GM12873 (cell line): Measurements from ENCODE around the gene CCDC50.

Experiments used
- TF ChIP-seq, protein P1 (sequence below): IDR thresholded peaks from 2 replicates; pipeline ENCODE4 v1.5.1; 2012; ENCODE audit warnings: low read depth, mild to moderate bottlenecking, moderate library complexity, low read length, control low read depth; ENCODE audit not compliant: insufficient read depth; ENCODE audit errors: missing control alignments

Gene CCDC50

DNA sequence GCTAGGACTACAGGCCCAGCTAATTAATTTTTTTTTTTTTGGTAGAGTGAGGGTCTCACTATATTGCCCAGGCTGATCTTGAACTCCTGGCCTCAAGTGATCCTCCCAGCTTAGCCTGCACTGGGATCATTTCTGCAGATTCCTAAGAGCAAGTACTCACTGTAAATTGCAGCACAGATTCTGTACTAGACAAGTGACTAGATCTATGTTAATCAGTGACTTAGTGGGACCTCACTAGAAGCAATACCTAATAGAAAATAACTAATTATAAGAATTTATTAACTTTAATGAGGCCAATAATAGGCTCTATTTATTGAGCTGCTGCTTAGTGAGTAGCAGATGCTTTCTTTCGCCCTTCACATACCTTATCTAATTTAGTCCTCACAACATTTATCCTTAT is 11.8 kb downstream of the CCDC50 start:
- TF ChIP-seq, protein P1, sequence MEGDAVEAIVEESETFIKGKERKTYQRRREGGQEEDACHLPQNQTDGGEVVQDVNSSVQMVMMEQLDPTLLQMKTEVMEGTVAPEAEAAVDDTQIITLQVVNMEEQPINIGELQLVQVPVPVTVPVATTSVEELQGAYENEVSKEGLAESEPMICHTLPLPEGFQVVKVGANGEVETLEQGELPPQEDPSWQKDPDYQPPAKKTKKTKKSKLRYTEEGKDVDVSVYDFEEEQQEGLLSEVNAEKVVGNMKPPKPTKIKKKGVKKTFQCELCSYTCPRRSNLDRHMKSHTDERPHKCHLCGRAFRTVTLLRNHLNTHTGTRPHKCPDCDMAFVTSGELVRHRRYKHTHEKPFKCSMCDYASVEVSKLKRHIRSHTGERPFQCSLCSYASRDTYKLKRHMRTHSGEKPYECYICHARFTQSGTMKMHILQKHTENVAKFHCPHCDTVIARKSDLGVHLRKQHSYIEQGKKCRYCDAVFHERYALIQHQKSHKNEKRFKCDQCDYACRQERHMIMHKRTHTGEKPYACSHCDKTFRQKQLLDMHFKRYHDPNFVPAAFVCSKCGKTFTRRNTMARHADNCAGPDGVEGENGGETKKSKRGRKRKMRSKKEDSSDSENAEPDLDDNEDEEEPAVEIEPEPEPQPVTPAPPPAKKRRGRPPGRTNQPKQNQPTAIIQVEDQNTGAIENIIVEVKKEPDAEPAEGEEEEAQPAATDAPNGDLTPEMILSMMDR: no peak

DNA sequence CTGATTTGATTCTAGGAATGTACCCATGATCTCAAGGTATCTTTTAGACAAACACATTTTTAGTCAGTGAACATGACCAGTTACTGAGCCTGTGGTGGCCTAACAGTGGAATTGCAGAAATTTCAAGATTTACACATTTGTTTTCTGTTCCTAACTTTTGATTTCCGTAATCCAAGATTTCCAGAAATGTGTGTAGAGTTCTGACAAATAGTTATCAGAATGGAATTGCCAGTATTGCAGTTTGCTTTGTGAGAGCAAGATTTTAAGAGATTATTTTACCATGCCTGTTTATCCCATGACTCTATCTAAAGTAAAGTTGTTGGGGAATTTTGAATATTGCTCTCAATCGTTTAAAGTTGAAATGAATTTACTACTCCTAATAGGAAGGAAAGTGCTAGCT is 12.8 kb downstream of the CCDC50 start:
- TF ChIP-seq, protein P1: no peak

DNA sequence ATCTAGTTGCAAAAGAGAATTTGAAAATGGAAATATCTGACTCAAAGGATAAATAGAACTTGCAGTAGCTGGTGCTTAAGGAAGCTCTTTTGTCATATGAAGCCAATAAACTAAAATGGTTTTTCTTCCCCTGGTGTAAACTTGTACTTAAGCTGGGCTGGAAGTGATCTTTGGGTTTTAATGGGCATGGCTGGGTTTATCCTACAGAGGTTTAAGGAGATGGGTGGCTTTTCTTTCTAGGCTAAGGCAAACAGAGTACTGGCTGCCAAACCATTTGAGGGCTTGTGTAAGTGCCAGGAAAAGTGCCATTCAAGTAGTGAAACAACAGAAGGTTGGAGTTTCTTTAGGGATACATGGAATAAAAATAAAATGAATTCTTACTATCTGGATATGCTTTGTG is 13.2 kb downstream of the CCDC50 start:
- TF ChIP-seq, protein P1: no peak

DNA sequence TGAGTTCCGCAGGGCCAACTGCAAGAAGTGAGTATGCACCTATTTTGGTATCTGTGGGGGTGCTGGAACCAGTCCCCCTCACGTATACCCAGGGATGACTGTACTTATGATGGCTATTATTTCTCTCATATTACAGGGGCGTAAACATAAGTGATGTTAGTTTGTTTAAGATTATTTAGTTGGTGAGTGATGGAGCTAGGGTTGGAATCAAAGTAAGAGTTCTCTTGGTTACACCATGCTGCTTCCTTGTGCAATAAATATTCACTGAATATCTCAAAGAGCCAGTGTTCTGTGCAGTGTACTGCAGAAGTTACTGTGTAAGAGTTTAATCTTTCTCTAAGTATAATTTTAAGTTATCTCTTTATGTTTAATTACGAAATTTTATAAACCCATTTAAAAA is 13.9 kb downstream of the CCDC50 start:
- TF ChIP-seq, protein P1: no peak

DNA sequence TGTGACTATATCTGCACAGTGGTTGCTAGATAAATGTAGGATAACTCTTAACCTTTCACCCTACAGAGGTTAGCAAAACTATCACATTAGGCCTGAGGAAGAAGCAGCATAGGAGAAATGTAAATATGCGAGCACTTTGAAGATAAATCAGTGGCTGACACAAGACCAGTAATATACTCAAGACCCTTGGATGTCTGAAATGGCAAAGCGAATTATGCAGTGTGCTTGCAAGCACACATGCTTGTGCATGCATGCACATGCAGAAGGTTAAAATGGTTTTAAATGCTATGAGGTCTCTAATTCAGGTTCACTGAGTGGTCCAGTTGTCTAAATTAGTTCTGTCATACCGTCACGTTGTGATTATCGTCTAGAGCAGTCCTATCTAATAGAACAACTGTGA is 14.7 kb downstream of the CCDC50 start:
- TF ChIP-seq, protein P1: no peak

DNA sequence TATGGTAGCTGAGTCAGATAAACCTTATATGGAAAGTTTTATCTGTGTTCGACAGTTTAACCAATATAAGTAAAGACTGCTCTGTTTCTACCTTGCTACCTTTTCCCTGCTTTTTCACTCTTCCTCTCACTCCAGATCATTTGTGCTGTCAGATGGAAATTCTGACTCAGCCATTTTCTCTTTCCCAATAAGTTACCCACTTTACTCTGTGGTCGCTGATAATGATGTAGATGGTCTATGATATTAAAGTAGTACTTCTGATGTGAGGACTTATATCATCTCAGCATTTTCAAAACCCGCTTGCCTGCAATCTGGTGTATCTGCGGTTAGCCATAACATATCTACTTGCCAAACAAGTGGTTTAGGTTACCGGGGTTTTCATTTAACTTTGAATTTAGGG is 16.1 kb downstream of the CCDC50 start:
- TF ChIP-seq, protein P1: no peak

DNA sequence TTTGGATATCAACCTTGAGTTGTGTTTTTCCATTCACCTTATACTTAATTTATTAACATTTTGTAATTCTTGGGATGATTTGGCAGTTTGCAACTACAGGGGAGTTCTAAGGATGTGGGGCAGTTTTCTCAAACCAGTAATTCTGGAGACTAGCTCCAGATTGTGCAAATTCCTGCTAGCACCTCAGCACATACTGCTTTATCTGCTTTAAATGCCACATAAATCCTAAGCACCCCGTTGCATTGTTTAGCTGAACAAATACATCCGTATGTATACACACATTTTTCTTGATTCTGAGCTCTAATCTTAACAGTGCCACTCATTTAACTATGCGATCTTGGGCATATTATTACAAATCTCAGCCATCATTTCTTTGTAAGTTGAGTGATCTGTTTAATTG is 18.0 kb downstream of the CCDC50 start:
- TF ChIP-seq, protein P1: no peak
